HG03095 (cell line): ENCODE measurements around the gene IGDCC3.

Source experiments
- ATAC-seq: cut with Tn5 transposase; IDR thresholded peaks from one replicate; pipeline ENCODE4 v1.9.1; 2021; ENCODE audit warnings: moderate library complexity; ENCODE audit not compliant: unreplicated experiment

IGDCC3 gene

GRCh38 chr15:65389226-65389625 is 11.4 kb upstream of the IGDCC3 start:
- no peak for ATAC-seq

- no peak for ATAC-seq
Measured at GRCh38 chr15:65388306-65389080, 10.7 kb upstream of the IGDCC3 start.

- ATAC-seq: no peak
Measured at GRCh38 chr15:65386886-65387285, 9.1 kb upstream of the IGDCC3 start.

- ATAC-seq: no peak
Measured at GRCh38 chr15:65386376-65386775, 8.6 kb upstream of the IGDCC3 start.

GRCh38 chr15:65385870-65386258 is 8.1 kb upstream of the IGDCC3 start:
- no peak for ATAC-seq

GRCh38 chr15:65384895-65385869 is 7.4 kb upstream of the IGDCC3 start:
- ATAC-seq: peak; percentile 60

- ATAC-seq: no peak
Measured at GRCh38 chr15:65384505-65384894, 6.7 kb upstream of the IGDCC3 start.

- no peak for ATAC-seq
Measured at GRCh38 chr15:65383991-65384390, 6.2 kb upstream of the IGDCC3 start.

- no peak for ATAC-seq
Measured at GRCh38 chr15:65383456-65383855, 5.7 kb upstream of the IGDCC3 start.

- no peak for ATAC-seq
Measured at GRCh38 chr15:65382921-65383320, 5.1 kb upstream of the IGDCC3 start.

- no peak for ATAC-seq
Measured at GRCh38 chr15:65382146-65382491, 4.3 kb upstream of the IGDCC3 start.

GRCh38 chr15:65381445-65382145 is 3.8 kb upstream of the IGDCC3 start:
- ATAC-seq: no peak

- ATAC-seq: no peak
Measured at GRCh38 chr15:65379986-65380385, 2.2 kb upstream of the IGDCC3 start.

GRCh38 chr15:65377105-65377975 is 462 bp downstream of the IGDCC3 start:
- ATAC-seq: no peak

- ATAC-seq: no peak
Measured at GRCh38 chr15:65376767-65377104, 1.1 kb downstream of the IGDCC3 start.

- no peak for ATAC-seq
Measured at GRCh38 chr15:65375871-65376607, 1.8 kb downstream of the IGDCC3 start.

GRCh38 chr15:65374821-65375401 is 2.9 kb downstream of the IGDCC3 start:
- ATAC-seq: no peak

GRCh38 chr15:65374334-65374733 is 3.5 kb downstream of the IGDCC3 start:
- ATAC-seq: no peak

- no peak for ATAC-seq
Measured at GRCh38 chr15:65373163-65373651, 4.6 kb downstream of the IGDCC3 start.

GRCh38 chr15:65372787-65373067 is 5.1 kb downstream of the IGDCC3 start:
- no peak for ATAC-seq
